ENCODE data around the gene NDEL1.

Gene NDEL1

GRCh38 chr17:8397636-8398035 is 38.0 kb upstream of the NDEL1 start, which contains the start of gene RNF222:
TSS of gene RNF222 (minus strand) at chr17:8397827. CDS start at chr17:8393461, 4,366 bp downstream.
- Histone ChIP-seq H3K4me2 (ENCODE audit: low read length) (no peak within 1 kb of the TSS), H3K27ac (ENCODE audit: low read length) (no peak within 1 kb of the TSS), H3K4me3 (ENCODE audit: low read length) (no peak within 1 kb of the TSS), H3K4me1 (ENCODE audit: low read length) (peaks cover 6% of the 10 kb centered on the region), H3K9me3 (ENCODE audit: insufficient read depth, low read length) (no peaks in the 10 kb centered on the region), H2AFZ (ENCODE audit: low read depth, low read length) (no peak within 1 kb of the TSS), H3K79me2 (ENCODE audit: low read length) (no peaks in the 10 kb centered on the region), H3K36me3 (replicated peaks; ENCODE audit: low read depth, low read length) (no peaks in the 10 kb centered on the region), H3K27me3 (ENCODE audit: low read depth, low read length) (no peaks in the 10 kb centered on the region), H4K20me1 (ENCODE audit: insufficient read depth, low read length) (no peaks in the 10 kb centered on the region), H3K9ac (ENCODE audit: low read length) (no peak within 1 kb of the TSS)
- TF ChIP-seq, protein P1, sequence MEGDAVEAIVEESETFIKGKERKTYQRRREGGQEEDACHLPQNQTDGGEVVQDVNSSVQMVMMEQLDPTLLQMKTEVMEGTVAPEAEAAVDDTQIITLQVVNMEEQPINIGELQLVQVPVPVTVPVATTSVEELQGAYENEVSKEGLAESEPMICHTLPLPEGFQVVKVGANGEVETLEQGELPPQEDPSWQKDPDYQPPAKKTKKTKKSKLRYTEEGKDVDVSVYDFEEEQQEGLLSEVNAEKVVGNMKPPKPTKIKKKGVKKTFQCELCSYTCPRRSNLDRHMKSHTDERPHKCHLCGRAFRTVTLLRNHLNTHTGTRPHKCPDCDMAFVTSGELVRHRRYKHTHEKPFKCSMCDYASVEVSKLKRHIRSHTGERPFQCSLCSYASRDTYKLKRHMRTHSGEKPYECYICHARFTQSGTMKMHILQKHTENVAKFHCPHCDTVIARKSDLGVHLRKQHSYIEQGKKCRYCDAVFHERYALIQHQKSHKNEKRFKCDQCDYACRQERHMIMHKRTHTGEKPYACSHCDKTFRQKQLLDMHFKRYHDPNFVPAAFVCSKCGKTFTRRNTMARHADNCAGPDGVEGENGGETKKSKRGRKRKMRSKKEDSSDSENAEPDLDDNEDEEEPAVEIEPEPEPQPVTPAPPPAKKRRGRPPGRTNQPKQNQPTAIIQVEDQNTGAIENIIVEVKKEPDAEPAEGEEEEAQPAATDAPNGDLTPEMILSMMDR (IDR thresholded peaks at IDR 0.05; ENCODE audit: low read depth, low read length) = no peak
- no peak for TF ChIP-seq EZH2phosphoT487 (IDR thresholded peaks at IDR 0.05; ENCODE audit: low read depth)

DNA sequence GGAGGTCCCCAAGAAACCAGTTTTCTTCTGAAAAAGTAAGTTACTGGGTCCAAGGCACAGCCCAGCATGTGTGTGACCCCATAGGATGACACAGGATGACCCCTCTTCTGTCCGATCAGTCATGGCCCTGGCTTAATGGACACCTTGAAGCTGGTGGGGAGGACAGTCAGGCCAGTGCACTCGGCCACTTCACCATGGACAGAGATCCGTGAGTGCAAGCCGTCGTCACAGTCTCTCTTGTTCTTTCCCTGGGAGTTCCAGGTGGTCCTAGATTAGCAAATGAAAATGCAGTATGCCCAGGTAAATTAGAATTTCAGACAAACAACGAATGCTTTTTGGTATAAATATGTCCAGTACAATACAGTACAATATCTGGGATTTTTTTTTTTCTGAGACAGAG is 36.7 kb upstream of the NDEL1 start:
- TF ChIP-seq, protein P1 (IDR thresholded peaks at IDR 0.05; ENCODE audit: low read depth, low read length) = no peak
- no peak for TF ChIP-seq EZH2phosphoT487 (IDR thresholded peaks at IDR 0.05; ENCODE audit: low read depth)
- H3K4me3 ChIP-seq (ENCODE audit: low read length) = no peak overlapping the region
- no peaks in the 10 kb centered on the region for H3K27me3 ChIP-seq (ENCODE audit: low read depth, low read length)
- H3K36me3 ChIP-seq (replicated peaks; ENCODE audit: low read depth, low read length) = no peaks in the 10 kb centered on the region
- H3K9me3 ChIP-seq (ENCODE audit: insufficient read depth, low read length) = no peaks in the 10 kb centered on the region
- H3K4me2 ChIP-seq (ENCODE audit: low read length) = no peak overlapping the region
- no peak overlapping the region for H3K27ac ChIP-seq (ENCODE audit: low read length)
- no peaks in the 10 kb centered on the region for H3K4me1 ChIP-seq (ENCODE audit: low read length)
- no peaks in the 10 kb centered on the region for H4K20me1 ChIP-seq (ENCODE audit: insufficient read depth, low read length)
- H3K79me2 ChIP-seq (ENCODE audit: low read length) = no peaks in the 10 kb centered on the region
- no peak overlapping the region for H3K9ac ChIP-seq (ENCODE audit: low read length)
- no peak overlapping the region for H2AFZ ChIP-seq (ENCODE audit: low read depth, low read length)

DNA sequence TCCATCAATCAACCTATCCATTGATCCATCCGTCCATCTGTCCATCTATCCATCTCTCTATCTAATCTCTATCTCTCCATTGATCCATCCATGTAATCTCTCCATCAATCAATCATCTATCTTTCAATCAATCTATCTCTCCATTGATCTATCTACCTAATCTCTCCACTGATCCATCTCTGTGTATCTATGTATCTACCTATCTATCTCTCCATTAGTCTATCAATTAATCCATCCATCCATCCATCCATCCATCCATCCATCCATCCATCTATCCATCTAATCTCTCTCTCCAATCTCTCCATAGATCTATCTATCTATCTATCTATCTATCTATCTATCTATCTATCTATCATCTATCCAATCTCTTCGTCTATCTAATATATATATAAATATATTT is 34.6 kb upstream of the NDEL1 start:
- Histone ChIP-seq H2AFZ (ENCODE audit: low read depth, low read length) (no peak overlapping the region), H3K27me3 (ENCODE audit: low read depth, low read length) (no peaks in the 10 kb centered on the region), H3K9ac (ENCODE audit: low read length) (no peak overlapping the region), H3K27ac (ENCODE audit: low read length) (no peak overlapping the region), H3K4me2 (ENCODE audit: low read length) (no peak overlapping the region), H3K36me3 (replicated peaks; ENCODE audit: low read depth, low read length) (no peaks in the 10 kb centered on the region), H3K4me1 (ENCODE audit: low read length) (no peaks in the 10 kb centered on the region), H3K4me3 (ENCODE audit: low read length) (no peak overlapping the region), H4K20me1 (ENCODE audit: insufficient read depth, low read length) (no peaks in the 10 kb centered on the region), H3K79me2 (ENCODE audit: low read length) (no peaks in the 10 kb centered on the region), H3K9me3 (ENCODE audit: insufficient read depth, low read length) (no peaks in the 10 kb centered on the region)
- TF ChIP-seq, protein P1 (IDR thresholded peaks at IDR 0.05; ENCODE audit: low read depth, low read length) = no peak
- TF ChIP-seq EZH2phosphoT487 (IDR thresholded peaks at IDR 0.05; ENCODE audit: low read depth) = no peak

GRCh38 chr17:8402921-8403536 is 32.7 kb upstream of the NDEL1 start:
- Histone ChIP-seq H3K27me3 (ENCODE audit: low read depth, low read length) (no peaks in the 10 kb centered on the region), H3K36me3 (replicated peaks; ENCODE audit: low read depth, low read length) (no peaks in the 10 kb centered on the region), H3K9me3 (ENCODE audit: insufficient read depth, low read length) (no peaks in the 10 kb centered on the region), H3K4me3 (ENCODE audit: low read length) (no peak overlapping the region), H3K79me2 (ENCODE audit: low read length) (no peaks in the 10 kb centered on the region), H3K9ac (ENCODE audit: low read length) (no peak overlapping the region), H3K4me2 (ENCODE audit: low read length) (no peak overlapping the region), H3K27ac (ENCODE audit: low read length) (no peak overlapping the region), H3K4me1 (ENCODE audit: low read length) (no peaks in the 10 kb centered on the region), H4K20me1 (ENCODE audit: insufficient read depth, low read length) (no peaks in the 10 kb centered on the region), H2AFZ (ENCODE audit: low read depth, low read length) (no peak overlapping the region)
- TF ChIP-seq EZH2phosphoT487 (IDR thresholded peaks at IDR 0.05; ENCODE audit: low read depth) = no peak
- TF ChIP-seq, protein P1 (IDR thresholded peaks at IDR 0.05; ENCODE audit: low read depth, low read length) = no peak
